B cell (primary cell): Measurements from ENCODE around the gene CHST15. TPM values are rescaled to one million over a fixed set of nuclear protein-coding genes. Genes with fewer than 3 reads are reported as not detected.
A peak's percentile ranks its signal among the peaks of the same experiment; 100 is the strongest.

Experiments
- ATAC-seq: fragments of 200-7000 bp; cut with Tn5 transposase; one replicate; pipeline ENCODE4 v1.10.0; 2021; ENCODE audit warnings: low read depth, mild to moderate bottlenecking, moderate number of reproducible peaks, moderate library complexity
- CTCF ChIA-PET: fragments of 350-600 bp; sonication (Branson Sonifier 250); formaldehyde crosslinking; loops from one replicate; lab custom pipeline; 2021; ENCODE audit warnings: antibody characterized with exemption, inconsistent platforms; lab: Charles Lee
- POLR2A ChIA-PET: fragments of 350-600 bp; sonication (Branson Sonifier 250); formaldehyde crosslinking; loops from one replicate; lab custom pipeline; 2021; ENCODE audit warnings: antibody characterized with exemption; lab: Charles Lee
- DNase-seq: peaks from one replicate; pipeline ENCODE4 v3.0.0; 2013
- H2AFZ ChIP-seq: 2 replicates; pipeline ENCODE4 v1.6.1; 2012; ENCODE audit warnings: mild to moderate bottlenecking, low read depth, low read length; ENCODE audit not compliant: insufficient read depth, poor library complexity, severe bottlenecking
- H3K27ac ChIP-seq, 2 donors: 1 replicate in 1 of 2; 2 replicates in 1 of 2; pipeline ENCODE4 v1.5.1; 2012 to 2013; ENCODE audit warnings: low read length in 2 of 2, mild to moderate bottlenecking in 2 of 2, moderate library complexity in 1 of 2
- H3K27me3 ChIP-seq, 4 experiments: fragments of 200-600 bp in 1 of 4; sonication (generic) in 1 of 4; replicated peaks in 1 of 4; 1 replicate in 2 of 4; 2 replicates in 2 of 4; pipeline versions ENCODE4 v1.6.1 to v1.7.0; 2013 to 2016; ENCODE audit warnings: low read length in 3 of 4, mild to moderate bottlenecking in 2 of 4, mixed read lengths in 1 of 4, moderate library complexity in 1 of 4; ENCODE audit not compliant: insufficient read depth in 4 of 4, control insufficient read depth in 3 of 4; ENCODE audit errors: control extremely low read depth in 1 of 4
- H3K36me3 ChIP-seq, 2 experiments: replicated peaks in 1 of 2; 1 replicate in 1 of 2; 2 replicates in 1 of 2; pipeline versions ENCODE4 v1.6.1 to v1.7.1; 2013; ENCODE audit warnings: low read length in 1 of 2; ENCODE audit not compliant: insufficient read depth in 2 of 2, control insufficient read depth in 1 of 2; ENCODE audit errors: control extremely low read depth in 1 of 2, extremely low read depth in 1 of 2
- H3K4me1 ChIP-seq, 2 donors: fragments of 200-600 bp in 1 of 2; sonication (generic) in 1 of 2; 1 replicate in 1 of 2; 2 replicates in 1 of 2; pipeline versions ENCODE4 v1.5.1 to v1.6.1; 2013 to 2017; ENCODE audit warnings: low read length in 2 of 2; ENCODE audit not compliant: control insufficient read depth in 2 of 2, insufficient read depth in 2 of 2
- H3K4me2 ChIP-seq: replicated peaks from 2 replicates; pipeline ENCODE3; 2012; ENCODE audit warnings: mild to moderate bottlenecking, low read depth, low read length; ENCODE audit not compliant: poor library complexity, severe bottlenecking
- H3K4me3 ChIP-seq, 5 experiments: fragments of 200-600 bp in 1 of 5; sonication (generic) in 1 of 5; 1 replicate in 3 of 5; 2 replicates in 2 of 5; pipeline versions ENCODE4 v1.5.1 to v1.7.0; 2011 to 2016; ENCODE audit warnings: low read length in 4 of 5, mild to moderate bottlenecking in 4 of 5, low read depth in 2 of 5, control low read depth in 1 of 5, moderate library complexity in 1 of 5; ENCODE audit not compliant: insufficient read depth in 1 of 5; ENCODE audit errors: control extremely low read depth in 1 of 5, extremely low read depth in 1 of 5
- H3K79me2 ChIP-seq: fragments of 200-600 bp; sonication (generic); one replicate; pipeline ENCODE4 v1.6.0; 2016; ENCODE audit warnings: low read length; ENCODE audit not compliant: control insufficient read depth, insufficient read depth
- H3K9ac ChIP-seq: fragments of 200-600 bp; sonication (generic); 2 replicates; pipeline ENCODE4 v1.6.1; 2017; ENCODE audit warnings: mild to moderate bottlenecking, low read length, moderate library complexity
- H3K9me3 ChIP-seq, 3 donors: one replicate each; pipeline versions ENCODE4 v1.6.1 to v1.7.1; 2013; ENCODE audit warnings: low read length in 2 of 3; ENCODE audit not compliant: control insufficient read depth in 2 of 3, insufficient read depth in 1 of 3; ENCODE audit errors: control extremely low read depth in 1 of 3
- H4K20me1 ChIP-seq: 2 replicates; pipeline ENCODE4 v1.6.0; 2012; ENCODE audit warnings: mild to moderate bottlenecking, low read length; ENCODE audit not compliant: insufficient read depth, control insufficient read depth, poor library complexity, severe bottlenecking
- H3K27ac Mint-ChIP-seq: one replicate; pipeline ENCODE4 v1.8.0; 2021; ENCODE audit warnings: mixed read lengths
- H3K27me3 Mint-ChIP-seq: one replicate; pipeline ENCODE4 v1.8.0; 2021; ENCODE audit warnings: mixed read lengths
- H3K4me1 Mint-ChIP-seq: one replicate; pipeline ENCODE4 v1.8.0; 2021; ENCODE audit warnings: mixed read lengths
- H3K4me3 Mint-ChIP-seq: one replicate; pipeline ENCODE4 v1.8.0; 2021; ENCODE audit warnings: mixed read lengths
- H3K9me3 Mint-ChIP-seq: one replicate; pipeline ENCODE4 v1.8.0; 2022; ENCODE audit warnings: mixed read lengths; ENCODE audit not compliant: insufficient read depth
- CTCF ChIP-seq: fragments of 200-600 bp; IDR thresholded peaks from one replicate; pipeline ENCODE4 v1.8.0; 2022; ENCODE audit warnings: antibody characterized with exemption, mild to moderate bottlenecking
- EZH2 ChIP-seq: IDR thresholded peaks from 2 replicates; pipeline ENCODE4 v1.6.1; 2012; ENCODE audit warnings: borderline replicate concordance, low read depth, mild to moderate bottlenecking, moderate library complexity, low read length; ENCODE audit not compliant: insufficient read depth, poor library complexity, severe bottlenecking
- WGBS: methylation state at CpG from one replicate; pipeline ENCODE4 v1.1.5; 2013; ENCODE audit warnings: missing lambda C conversion rate; ENCODE audit not compliant: insufficient coverage; 5-methylcytosine and 5-hydroxymethylcytosine counted together
- intact Hi-C: fragments of 100-400 bp; cut with micrococcal nuclease; formaldehyde crosslinking; loops from one replicate; pipeline ENCODE4 v1.10.0; 2022
- polyA plus RNA-seq: library from polyadenylated mRNA; depleted of rRNA; stranded (reverse); fragments of >200 nt; gene quantifications from 2 replicates; pipeline ENCODE4 v1.2.3, GENCODE V29; 2012
- total RNA-seq, 2 donors: library from RNA; stranded (reverse); fragments of 120-200 nt in 1 of 2; gene quantifications; 1 replicate in 1 of 2; 2 replicates in 1 of 2; pipeline versions ENCODE4 v1.2.3 to v1.2.4, GENCODE V29; 2013 to 2022

CHST15 gene
- total and polyA plus RNA-seq, 2 donors (not counting 1 experiment from before 2014, with no cell fraction given), result 17.9 to 75.4 TPM

- Mint-ChIP-seq H3K4me3 (no peak overlapping the region), H3K27me3 (no peaks in the 10 kb centered on the region), H3K9me3 (no peaks in the 10 kb centered on the region), H3K4me1 (peaks cover 55% of the 10 kb centered on the region), H3K27ac (peak overlapping the region; percentile 21)
- peaks cover 29% of the 10 kb centered on the region for H3K79me2 ChIP-seq
- peaks cover 0 to 29% of the 10 kb centered on the region in 2 experiments for H3K36me3 ChIP-seq
- DNase-seq (no peak), ATAC-seq (no peak)
- H3K27me3 ChIP-seq, result no peaks in the 10 kb centered on the region
- H4K20me1 ChIP-seq, result peaks cover 16% of the 10 kb centered on the region
- CTCF ChIA-PET, result no interaction called here
- 90% methylated on average over 4 of the region's 6 CpGs for WGBS
- peaks cover 33 to 36% of the 10 kb centered on the region in 2 donors for H3K4me1 ChIP-seq
- intact Hi-C loops, result no loop called here
- H3K9me3 ChIP-seq, result peaks cover 0 to 6% (median 0%) of the 10 kb centered on the region in 3 donors
- no peak for TF ChIP-seq EZH2
- TF ChIP-seq CTCF, result no peak
- H3K4me3 ChIP-seq, result no peak overlapping the region
- no peak overlapping the region for H3K4me2 ChIP-seq
- H3K27ac ChIP-seq, result no peak overlapping the region
- H3K9ac ChIP-seq, result no peak overlapping the region
- POLR2A ChIA-PET, result interaction anchor here (0.9 kb wide), 1 partner anchor 47 kb away, joined by 5 read pairs; no protein-coding TSS in a partner anchor
- H2AFZ ChIP-seq, result no peak overlapping the region
These were observed 48.1 kb downstream of the CHST15 start for GRCh38 chr10:124045276-124045675.

- ATAC-seq (no peak), DNase-seq (no peak)
- Histone ChIP-seq H2AFZ (no peak overlapping the region), H3K27ac (no peak overlapping the region), H3K4me3 (no peak overlapping the region), H3K9me3 (peaks cover 0 to 6% (median 0%) of the 10 kb centered on the region in 3 donors), H3K9ac (no peak overlapping the region), H4K20me1 (peaks cover 16% of the 10 kb centered on the region), H3K36me3 (peaks cover 0 to 37% of the 10 kb centered on the region in 2 experiments), H3K79me2 (peaks cover 22% of the 10 kb centered on the region), H3K4me1 (peaks cover 33 to 36% of the 10 kb centered on the region in 2 donors), H3K27me3 (no peaks in the 10 kb centered on the region), H3K4me2 (no peak overlapping the region)
- POLR2A ChIA-PET, result interaction anchor here (0.6 to 1.7 kb wide), 4 partner anchors 19 to 128 kb away, joined by 3 to 12 read pairs (median 4); partner anchors contain the start of gene CHST15
- TF ChIP-seq EZH2, result no peak
- no peak for TF ChIP-seq CTCF
- Mint-ChIP-seq H3K4me1 (peaks cover 51% of the 10 kb centered on the region), H3K27me3 (no peaks in the 10 kb centered on the region), H3K9me3 (no peaks in the 10 kb centered on the region), H3K4me3 (no peak overlapping the region), H3K27ac (no peak overlapping the region)
- intact Hi-C loops, result no loop called here
- WGBS, result 97% methylated on average over 40 of the region's 40 CpGs
- CTCF ChIA-PET, result interaction anchor here (1.4 to 2.8 kb wide), 8 partner anchors 36 to 181 kb away, joined by 3 to 17 read pairs (median 6); partner anchors contain the start of gene CHST15
These were observed 49.1 kb downstream of the CHST15 start for GRCh38 chr10:124044143-124044862.
